GM21723 (cell line): ENCODE measurements around the gene PTPRM.

Experiments
- ATAC-seq: cut with Tn5 transposase; IDR thresholded peaks from one replicate; pipeline ENCODE4 v1.9.1; 2021; ENCODE audit warnings: mild to moderate bottlenecking, moderate library complexity; ENCODE audit not compliant: unreplicated experiment

PTPRM gene

GRCh38 chr18:8367217-8367988 lies 800.3 kb downstream of the PTPRM start:
- ATAC-seq, result no peak

- ATAC-seq, result no peak
These were observed 801.5 kb downstream of the PTPRM start for GRCh38 chr18:8368512-8369217.

GRCh38 chr18:8373486-8373885 lies 806.4 kb downstream of the PTPRM start:
- no peak for ATAC-seq

GRCh38 chr18:8374676-8375075 lies 807.6 kb downstream of the PTPRM start:
- no peak for ATAC-seq

GRCh38 chr18:8375249-8375648 lies 808.1 kb downstream of the PTPRM start:
- no peak for ATAC-seq

GRCh38 chr18:8376113-8376512 lies 809.0 kb downstream of the PTPRM start:
- ATAC-seq, result no peak

- ATAC-seq, result no peak
These were observed 812.2 kb downstream of the PTPRM start for GRCh38 chr18:8379187-8379941.

- no peak for ATAC-seq
These were observed 812.9 kb downstream of the PTPRM start for GRCh38 chr18:8380006-8380405.

GRCh38 chr18:8380926-8381325 lies 813.8 kb downstream of the PTPRM start:
- no peak for ATAC-seq

GRCh38 chr18:8381821-8382459 lies 814.8 kb downstream of the PTPRM start:
- no peak for ATAC-seq

GRCh38 chr18:8385400-8385799 lies 818.3 kb downstream of the PTPRM start:
- ATAC-seq, result no peak

GRCh38 chr18:8386669-8387380 lies 819.7 kb downstream of the PTPRM start:
- no peak for ATAC-seq

GRCh38 chr18:8389391-8390340 lies 822.5 kb downstream of the PTPRM start:
- ATAC-seq, result no peak

GRCh38 chr18:8391068-8391467 lies 824.0 kb downstream of the PTPRM start:
- ATAC-seq, result no peak

GRCh38 chr18:8396254-8396653 lies 829.1 kb downstream of the PTPRM start:
- ATAC-seq, result no peak

GRCh38 chr18:8397034-8397433 lies 829.9 kb downstream of the PTPRM start:
- ATAC-seq, result no peak

GRCh38 chr18:8399138-8399537 lies 832.0 kb downstream of the PTPRM start:
- ATAC-seq, result no peak

GRCh38 chr18:8400193-8400752 lies 833.2 kb downstream of the PTPRM start:
- ATAC-seq, result no peak

- no peak for ATAC-seq
These were observed 833.7 kb downstream of the PTPRM start for GRCh38 chr18:8400825-8401224.
